Left ventricle myocardium superior (tissue), 1 donor: ENCODE data around the gene OPCML. TPM values are rescaled to one million over a fixed set of nuclear protein-coding genes. Genes with fewer than 3 reads are reported as not detected.

Source experiments
- ATAC-seq: fragments of 200-7000 bp; cut with Tn5 transposase; one replicate; pipeline ENCODE4 v1.9.1; 2020; ENCODE audit warnings: mild to moderate bottlenecking, moderate library complexity
- DNase-seq: peaks from one replicate; pipeline ENCODE4 v3.0.0-alpha.2; 2020
- intact Hi-C: fragments of 100-400 bp; cut with micrococcal nuclease; formaldehyde crosslinking; loops from one replicate; pipeline ENCODE4 v1.11.0; 2022
- total RNA-seq: library from RNA; stranded (reverse); fragmentation: NEBNext Ultra II Directional; extraction: Animal tissue kit (Norgen Biotek cat#: 25700); gene quantifications from one replicate; pipeline ENCODE4 v1.2.1, GENCODE V29; 2021
- donor health status: DM: no; HTN: yes; CAD: no; lungs with severe emphysema.

Gene OPCML
- total RNA-seq, 1 donor from 2014 or later = 0.37 TPM

- no peak for ATAC-seq
- intact Hi-C loops = no loop called here
- no peak for DNase-seq
Observed at GRCh38 chr11:133265530-133266035, 266.7 kb downstream of the OPCML start.

- DNase-seq = no peak
- no peak for ATAC-seq
- intact Hi-C loops = no loop called here
Observed at GRCh38 chr11:133263332-133263731, 269.0 kb downstream of the OPCML start.

GRCh38 chr11:133258751-133259150, 273.6 kb downstream of the OPCML start:
- intact Hi-C loops = no loop called here
- no peak for ATAC-seq
- no peak for DNase-seq

GRCh38 chr11:133254601-133255000, 277.7 kb downstream of the OPCML start:
- DNase-seq (no peak), ATAC-seq (no peak)
- intact Hi-C loops = no loop called here

- intact Hi-C loops = no loop called here
- DNase-seq (no peak), ATAC-seq (no peak)
Observed at GRCh38 chr11:133253570-133253969, 278.7 kb downstream of the OPCML start.

GRCh38 chr11:133251841-133252240, 280.5 kb downstream of the OPCML start:
- no peak for ATAC-seq
- no peak for DNase-seq
- intact Hi-C loops = no loop called here

DNA sequence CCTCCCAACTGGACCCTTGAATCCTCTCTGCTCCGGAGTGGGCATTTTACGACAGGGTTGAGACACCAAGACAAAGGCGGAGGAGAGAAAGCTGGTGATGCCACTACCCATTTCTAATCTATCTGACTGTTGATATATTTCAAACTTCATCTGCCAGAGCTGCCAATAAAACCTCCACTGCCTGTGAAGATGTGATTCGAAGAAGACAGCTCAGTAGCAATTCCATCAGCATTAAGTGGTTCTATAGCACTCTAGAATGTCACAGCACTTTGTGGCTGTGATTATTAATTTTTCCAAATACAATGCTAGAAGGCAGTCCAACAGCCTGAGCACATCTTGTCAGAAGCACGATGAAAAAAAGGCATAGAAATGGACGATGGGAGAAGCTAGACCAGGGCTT, 282.8 kb downstream of the OPCML start:
- no peak for DNase-seq
- ATAC-seq = no peak
- intact Hi-C loops = no loop called here

DNA sequence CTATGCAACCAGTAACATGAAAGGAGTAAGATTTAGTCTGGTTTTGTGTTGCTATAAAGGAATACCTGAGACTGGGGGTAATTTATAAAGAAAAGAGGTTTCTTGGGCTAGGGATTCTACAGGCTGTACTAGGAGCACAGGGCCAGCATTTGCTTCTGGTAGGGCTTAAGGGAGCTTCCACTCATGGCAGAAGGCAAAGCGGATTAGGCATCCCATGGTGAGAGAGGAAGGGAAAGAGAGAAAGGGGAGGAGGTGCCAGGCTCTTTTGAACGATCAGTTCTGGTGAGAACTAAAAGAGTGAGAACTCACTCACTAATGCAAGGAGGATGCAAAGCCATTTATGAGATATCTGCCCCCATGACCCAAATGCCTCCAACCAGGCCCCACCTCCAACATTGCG, 283.2 kb downstream of the OPCML start:
- no peak for DNase-seq
- intact Hi-C loops = no loop called here
- ATAC-seq = no peak

DNA sequence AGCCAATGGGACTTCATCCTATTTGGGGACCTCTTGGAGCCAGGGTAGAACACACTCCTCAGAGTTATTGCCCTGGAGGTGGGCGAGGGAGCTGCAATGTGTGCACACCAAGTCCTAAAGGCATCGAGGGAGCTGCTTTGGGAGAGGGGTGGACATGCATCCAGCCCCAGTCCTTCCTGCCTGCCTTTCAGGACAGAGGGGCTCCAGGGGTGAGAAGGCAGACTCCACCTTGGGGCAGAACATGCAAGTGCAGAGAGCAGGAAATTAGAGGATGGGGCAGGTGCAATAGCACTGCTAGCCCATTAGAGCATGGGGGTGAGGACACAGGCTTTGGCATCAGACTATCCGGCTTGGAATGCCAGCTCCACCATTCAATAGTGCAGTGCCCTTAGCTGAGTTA, 288.5 kb downstream of the OPCML start:
- DNase-seq (no peak), ATAC-seq (no peak)
- intact Hi-C loops = no loop called here

GRCh38 chr11:133240908-133241655, 291.2 kb downstream of the OPCML start:
- no peak for DNase-seq
- intact Hi-C loops = no loop called here
- ATAC-seq = no peak

GRCh38 chr11:133239575-133239974, 292.7 kb downstream of the OPCML start:
- DNase-seq (no peak), ATAC-seq (no peak)
- intact Hi-C loops = no loop called here

DNA sequence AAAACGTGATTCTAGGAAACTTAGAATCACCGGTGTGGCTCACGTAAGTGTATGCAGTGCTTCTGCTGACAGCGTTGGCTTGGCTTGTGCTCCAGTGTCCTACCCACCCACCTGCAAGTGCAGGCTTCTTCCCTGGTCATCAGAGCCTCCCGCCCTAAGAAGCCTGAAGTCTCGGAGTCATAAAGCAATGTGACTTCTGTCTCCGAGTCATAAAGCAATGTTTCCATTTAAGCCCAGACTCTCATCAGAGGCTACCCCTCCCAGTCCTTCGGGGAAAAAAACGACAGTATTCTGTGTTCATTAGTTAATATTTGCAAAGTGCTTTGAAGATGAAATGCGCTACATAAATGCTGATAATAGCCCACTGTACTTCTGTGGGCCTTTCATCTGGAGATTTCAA, 293.8 kb downstream of the OPCML start:
- intact Hi-C loops = no loop called here
- ATAC-seq = no peak
- DNase-seq = no peak

GRCh38 chr11:133238027-133238426, 294.3 kb downstream of the OPCML start:
- intact Hi-C loops = no loop called here
- ATAC-seq (no peak), DNase-seq (no peak)

- ATAC-seq (no peak), DNase-seq (no peak)
- intact Hi-C loops = no loop called here
Observed at GRCh38 chr11:133235381-133235780, 296.9 kb downstream of the OPCML start.

GRCh38 chr11:133234883-133235282, 297.4 kb downstream of the OPCML start:
- intact Hi-C loops = no loop called here
- ATAC-seq (no peak), DNase-seq (no peak)

DNA sequence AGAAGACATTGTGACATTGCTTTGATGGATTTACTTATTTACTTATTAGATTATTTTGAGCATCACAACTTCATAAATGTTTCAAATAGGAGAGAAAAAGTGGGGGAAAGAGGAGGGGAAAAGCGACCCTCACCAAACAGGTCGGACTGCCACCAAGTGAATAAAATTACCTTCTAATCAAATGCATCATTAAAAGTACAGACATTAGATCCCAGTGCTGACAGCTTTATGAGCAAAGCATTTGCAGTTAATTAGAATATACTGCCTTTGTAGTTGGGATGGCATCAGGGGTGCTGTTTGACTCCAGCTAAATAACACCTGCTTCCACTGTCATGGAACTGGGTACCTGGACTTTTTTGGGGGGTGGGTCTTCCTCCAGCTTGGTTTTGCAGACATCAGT, 299.6 kb downstream of the OPCML start:
- DNase-seq (no peak), ATAC-seq (no peak)
- intact Hi-C loops = no loop called here

DNA sequence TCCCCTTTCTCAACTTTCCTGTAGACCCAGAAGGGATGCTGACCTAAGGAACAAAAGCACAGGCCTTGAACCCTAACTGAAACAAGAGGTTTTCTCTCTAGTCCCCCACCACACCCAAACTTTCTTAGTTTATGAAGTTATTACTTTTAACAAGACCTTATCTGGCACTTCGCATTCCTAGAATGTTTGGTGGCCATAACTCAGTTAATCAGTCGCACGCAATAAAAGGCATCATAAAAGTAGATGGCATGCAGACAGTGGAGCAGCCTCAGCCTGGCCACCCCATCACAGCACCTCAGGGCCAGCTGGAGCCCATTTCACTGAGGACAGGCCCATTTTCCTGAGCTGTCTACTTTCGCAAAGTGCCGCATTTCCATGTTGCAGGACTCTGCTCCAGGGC, 301.9 kb downstream of the OPCML start:
- intact Hi-C loops = no loop called here
- ATAC-seq = no peak

GRCh38 chr11:133228471-133229329, 303.6 kb downstream of the OPCML start:
- peak; percentile 34 for DNase-seq
- intact Hi-C loops = no loop called here
- peak; percentile 84 for ATAC-seq

More for the DNA sequence above, 301.9 kb downstream of the OPCML start:
- no peak for DNase-seq

- ATAC-seq = no peak
Observed at GRCh38 chr11:133227632-133228111, 304.6 kb downstream of the OPCML start.

GRCh38 chr11:133224271-133224670, 308.0 kb downstream of the OPCML start:
- intact Hi-C loops = no loop called here
- no peak for ATAC-seq
- DNase-seq = no peak

More at GRCh38 chr11:133227632-133228111, 304.6 kb downstream of the OPCML start:
- DNase-seq = no peak
- intact Hi-C loops = no loop called here
